GM10266 (cell line): ENCODE measurements around the gene ABI3.
A peak's percentile ranks its signal among the peaks of the same experiment; 100 is the strongest.
"Not testable (repeated sequence)": the region's sequence is repeated elsewhere in the genome, so short reads cannot be mapped to it uniquely, and the experiment has no call there.

Source experiments
- DNase-seq: peaks from one replicate; pipeline ENCODE4 v3.0.0; 2012; ENCODE audit errors: extremely low spot score
- TF ChIP-seq, protein P1 (sequence below): IDR thresholded peaks from 2 replicates; pipeline ENCODE4 v1.5.1; 2012; ENCODE audit warnings: mild to moderate bottlenecking, low read depth; ENCODE audit not compliant: control insufficient read depth, insufficient read depth; ENCODE audit errors: missing control alignments

ABI3 gene

DNA sequence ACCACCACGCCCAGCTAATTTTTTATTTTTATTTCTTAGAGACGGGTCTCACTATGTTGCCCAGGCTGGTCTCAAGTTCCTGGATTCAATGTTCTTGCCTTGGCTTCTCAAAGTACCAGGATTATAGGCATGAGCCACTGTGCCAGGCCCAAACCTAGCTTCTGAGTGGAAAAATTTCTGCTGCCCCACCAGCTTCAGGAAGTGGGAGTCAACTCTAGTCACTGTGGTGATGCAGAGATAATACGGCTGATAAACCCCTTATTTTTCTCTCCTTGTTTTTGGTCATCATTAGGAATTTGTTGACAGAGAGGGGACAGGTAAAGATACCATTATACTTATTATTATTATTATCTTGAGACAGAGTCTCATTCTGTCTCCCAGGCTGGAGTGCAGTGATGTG lies 47.9 kb downstream of the ABI3 start:
- TF ChIP-seq, protein P1, sequence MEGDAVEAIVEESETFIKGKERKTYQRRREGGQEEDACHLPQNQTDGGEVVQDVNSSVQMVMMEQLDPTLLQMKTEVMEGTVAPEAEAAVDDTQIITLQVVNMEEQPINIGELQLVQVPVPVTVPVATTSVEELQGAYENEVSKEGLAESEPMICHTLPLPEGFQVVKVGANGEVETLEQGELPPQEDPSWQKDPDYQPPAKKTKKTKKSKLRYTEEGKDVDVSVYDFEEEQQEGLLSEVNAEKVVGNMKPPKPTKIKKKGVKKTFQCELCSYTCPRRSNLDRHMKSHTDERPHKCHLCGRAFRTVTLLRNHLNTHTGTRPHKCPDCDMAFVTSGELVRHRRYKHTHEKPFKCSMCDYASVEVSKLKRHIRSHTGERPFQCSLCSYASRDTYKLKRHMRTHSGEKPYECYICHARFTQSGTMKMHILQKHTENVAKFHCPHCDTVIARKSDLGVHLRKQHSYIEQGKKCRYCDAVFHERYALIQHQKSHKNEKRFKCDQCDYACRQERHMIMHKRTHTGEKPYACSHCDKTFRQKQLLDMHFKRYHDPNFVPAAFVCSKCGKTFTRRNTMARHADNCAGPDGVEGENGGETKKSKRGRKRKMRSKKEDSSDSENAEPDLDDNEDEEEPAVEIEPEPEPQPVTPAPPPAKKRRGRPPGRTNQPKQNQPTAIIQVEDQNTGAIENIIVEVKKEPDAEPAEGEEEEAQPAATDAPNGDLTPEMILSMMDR = no peak
- no peak for DNase-seq

DNA sequence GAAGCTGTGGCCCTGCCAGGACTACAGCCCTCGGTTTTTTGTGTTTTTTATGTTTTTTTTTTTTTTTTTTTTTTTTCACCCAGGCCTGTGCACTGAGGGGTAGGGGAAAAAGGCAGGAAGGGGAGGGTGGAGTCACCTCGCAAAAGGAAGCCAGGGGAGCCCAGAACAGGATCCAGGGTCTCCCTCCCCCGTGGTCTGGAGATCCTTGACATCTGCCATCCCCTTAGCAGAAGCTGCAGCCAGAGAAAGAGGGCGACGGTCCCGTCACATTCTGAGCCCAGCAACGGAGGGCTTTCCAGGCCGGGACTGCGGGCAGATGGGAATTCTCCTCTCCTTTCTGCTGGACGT lies 49.1 kb downstream of the ABI3 start:
- no peak for DNase-seq
- TF ChIP-seq, protein P1 = no peak

DNA sequence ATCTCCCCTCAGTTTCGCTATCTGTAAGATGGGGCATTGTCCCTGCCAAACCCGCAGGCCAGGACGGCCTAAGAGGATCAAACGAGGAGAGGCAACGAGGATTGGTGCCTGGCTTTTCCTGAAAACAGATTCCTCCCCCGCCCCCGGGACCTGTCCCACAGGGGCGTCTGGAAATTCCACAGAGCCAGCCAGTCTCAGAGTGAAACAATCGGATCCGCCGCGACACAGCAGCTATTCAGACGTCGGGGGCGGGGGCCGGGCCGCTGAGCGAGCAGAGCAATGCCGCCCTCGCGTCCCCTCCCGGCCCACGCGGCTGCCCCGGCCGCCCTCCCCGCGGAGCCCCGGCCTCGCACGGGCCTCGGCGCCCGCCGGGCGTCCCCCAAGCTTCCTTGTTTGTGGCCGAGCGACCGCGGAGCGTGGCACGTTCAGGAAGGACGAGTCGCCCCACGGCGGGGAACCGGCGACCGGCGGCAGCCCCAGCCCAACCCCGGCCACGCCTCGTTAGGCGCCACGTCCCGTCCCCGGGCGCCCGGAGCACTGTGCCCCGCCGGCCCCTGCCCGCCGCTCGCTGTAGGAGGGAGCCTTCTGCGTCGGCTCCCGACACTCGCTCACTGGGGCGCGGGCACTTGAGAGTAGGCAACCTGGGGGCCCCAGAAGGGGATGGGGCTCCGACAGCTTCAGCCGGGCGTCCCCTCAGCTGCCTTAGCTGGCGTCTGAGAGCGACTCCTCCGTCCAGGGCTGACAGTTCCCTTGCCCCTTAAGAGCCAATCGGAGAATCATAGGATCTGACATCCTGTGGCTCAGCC lies 49.7 kb downstream of the ABI3 start:
- TF ChIP-seq, protein P1 = no peak
- peak; percentile 68 for DNase-seq

DNA sequence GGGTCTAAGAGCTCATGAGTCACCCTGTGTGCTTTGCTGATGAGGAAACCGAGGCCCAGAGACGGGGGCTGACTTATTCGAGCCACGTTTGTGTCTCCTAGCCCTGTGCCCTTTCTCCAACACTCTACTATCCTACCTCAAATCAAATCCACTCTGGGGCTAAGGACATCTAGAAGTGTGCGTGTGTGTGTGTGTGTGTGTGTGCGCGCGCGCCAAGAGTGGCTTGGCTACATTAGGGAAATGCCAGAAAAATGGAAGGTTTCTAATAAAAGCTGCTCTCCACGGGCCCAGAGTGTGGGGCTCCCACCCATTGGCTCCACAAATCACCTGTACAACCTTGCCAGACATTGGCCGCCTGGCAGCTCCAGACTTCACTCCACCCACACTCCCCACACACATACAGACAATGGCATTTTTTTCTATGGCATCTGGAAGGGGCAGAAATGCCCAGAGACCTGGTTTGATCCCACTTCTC lies 50.3 kb downstream of the ABI3 start:
- no peak for DNase-seq
- TF ChIP-seq, protein P1 = no peak

DNA sequence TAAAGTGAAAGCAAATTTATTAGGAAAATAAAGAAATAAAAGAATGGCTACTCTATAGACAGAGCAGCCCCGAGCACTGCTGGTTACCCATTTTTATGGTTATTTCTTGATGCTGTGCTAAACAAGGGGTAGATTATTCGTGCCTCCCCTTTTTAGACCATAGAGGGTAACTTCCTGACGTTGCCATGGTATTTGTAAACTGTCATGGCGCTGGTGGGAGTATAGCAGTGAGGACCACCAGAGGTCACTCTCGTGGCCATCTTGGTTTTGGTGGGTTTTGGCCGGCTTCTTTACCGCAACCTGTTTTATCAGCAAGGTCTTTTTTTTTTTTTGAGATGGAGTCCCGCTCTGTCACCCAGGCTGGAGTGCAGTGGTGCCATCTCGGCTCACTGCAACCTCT lies 51.0 kb downstream of the ABI3 start:
- not testable (repeated sequence) for DNase-seq

DNA sequence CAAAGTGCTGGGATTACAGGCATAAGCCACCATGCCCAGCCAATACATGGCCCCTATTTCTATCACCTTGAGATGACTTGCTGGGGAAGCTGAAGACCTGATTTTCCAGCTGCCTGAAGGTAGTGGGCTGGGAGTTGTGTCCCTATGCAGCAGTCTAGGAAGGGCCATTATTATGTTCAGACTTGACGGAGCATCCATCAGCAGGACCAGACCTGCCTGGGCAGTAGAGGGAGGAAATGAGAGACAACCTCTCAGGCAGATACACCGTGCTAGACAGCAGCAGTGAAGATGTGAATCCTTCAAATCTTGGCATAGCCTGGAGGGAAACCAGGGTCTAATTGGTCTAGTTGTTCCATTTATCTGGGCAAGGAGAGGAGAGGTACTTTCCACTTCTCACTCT lies 55.7 kb downstream of the ABI3 start:
- no peak for DNase-seq
- TF ChIP-seq, protein P1 = no peak

DNA sequence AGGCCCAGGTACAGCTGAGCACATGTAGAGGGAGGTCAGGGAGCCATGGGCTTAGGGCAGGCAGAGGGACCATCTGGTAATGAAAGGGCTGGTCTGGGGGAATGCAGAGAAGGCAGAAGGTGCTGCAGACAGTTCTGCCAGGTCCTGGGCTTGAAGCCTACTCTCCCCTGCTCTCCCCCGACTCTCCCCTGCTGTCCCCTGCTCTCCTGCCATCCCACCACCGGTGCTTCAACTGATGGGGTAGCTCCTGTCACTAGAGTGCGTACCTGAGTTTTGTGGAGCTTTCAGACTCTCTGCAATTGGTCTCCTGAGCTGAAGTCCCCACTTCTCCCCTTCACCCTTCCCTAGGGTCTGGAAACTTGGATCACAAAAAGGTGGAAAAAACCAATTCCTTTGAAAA lies 57.4 kb downstream of the ABI3 start:
- TF ChIP-seq, protein P1 = no peak
- no peak for DNase-seq
